Brain microvascular endothelial cell (primary cell): Measurements from ENCODE around the gene EPG5.

Source experiments
- DNase-seq: peaks from one replicate; pipeline ENCODE4 v3.0.0-alpha.2; 2020
- H3K27ac ChIP-seq: fragments of 250-450 bp; sonication (Bioruptor Pico); 2 replicates; pipeline ENCODE4 v1.5.1; 2020; ENCODE audit warnings: mild to moderate bottlenecking, moderate library complexity
- H3K27me3 ChIP-seq: fragments of 250-450 bp; sonication (Bioruptor Pico); replicated peaks from 2 replicates; pipeline ENCODE4 v1.5.1; 2020; ENCODE audit warnings: mild to moderate bottlenecking
- H3K36me3 ChIP-seq: fragments of 250-450 bp; sonication (Bioruptor Pico); replicated peaks from 2 replicates; pipeline ENCODE4 v1.5.1; 2020; ENCODE audit warnings: mild to moderate bottlenecking
- H3K4me3 ChIP-seq: 2 replicates; pipeline ENCODE4 v1.5.1; 2011; ENCODE audit warnings: low read depth, mild to moderate bottlenecking, control low read depth, low read length, moderate library complexity
- CTCF ChIP-seq: IDR thresholded peaks from 2 replicates; pipeline ENCODE4 v1.5.1; 2011; ENCODE audit warnings: low read depth, mild to moderate bottlenecking, moderate library complexity, low read length, control low read depth, inconsistent platforms; ENCODE audit errors: missing control alignments
- in situ Hi-C: cut with HindIII; loops from 2 replicates; pipeline ENCODE4 v1.10.0; 2017; ENCODE audit warnings: low sequenced_read_pairs, low pct_ligation_motif_present

Gene EPG5

GRCh38 chr18:45879681-45880655 is 87.2 kb downstream of the EPG5 start:
- H3K36me3 ChIP-seq = peaks cover 45% of the 10 kb centered on the region
- no peak overlapping the region for H3K27ac ChIP-seq
- TF ChIP-seq CTCF = peak; percentile 100
- in situ Hi-C loops = no loop called here
- no peaks in the 10 kb centered on the region for H3K27me3 ChIP-seq
- peak; percentile 47 for DNase-seq
- no peak overlapping the region for H3K4me3 ChIP-seq

GRCh38 chr18:45877403-45877802 is 89.7 kb downstream of the EPG5 start:
- Histone ChIP-seq H3K4me3 (no peak overlapping the region), H3K36me3 (peaks cover 48% of the 10 kb centered on the region), H3K27ac (no peak overlapping the region), H3K27me3 (no peaks in the 10 kb centered on the region)
- in situ Hi-C loops = no loop called here
- no peak for TF ChIP-seq CTCF
- DNase-seq = no peak

GRCh38 chr18:45876161-45876560 is 91.0 kb downstream of the EPG5 start:
- H3K36me3 ChIP-seq = peaks cover 45% of the 10 kb centered on the region
- in situ Hi-C loops = no loop called here
- H3K4me3 ChIP-seq = no peak overlapping the region

DNA sequence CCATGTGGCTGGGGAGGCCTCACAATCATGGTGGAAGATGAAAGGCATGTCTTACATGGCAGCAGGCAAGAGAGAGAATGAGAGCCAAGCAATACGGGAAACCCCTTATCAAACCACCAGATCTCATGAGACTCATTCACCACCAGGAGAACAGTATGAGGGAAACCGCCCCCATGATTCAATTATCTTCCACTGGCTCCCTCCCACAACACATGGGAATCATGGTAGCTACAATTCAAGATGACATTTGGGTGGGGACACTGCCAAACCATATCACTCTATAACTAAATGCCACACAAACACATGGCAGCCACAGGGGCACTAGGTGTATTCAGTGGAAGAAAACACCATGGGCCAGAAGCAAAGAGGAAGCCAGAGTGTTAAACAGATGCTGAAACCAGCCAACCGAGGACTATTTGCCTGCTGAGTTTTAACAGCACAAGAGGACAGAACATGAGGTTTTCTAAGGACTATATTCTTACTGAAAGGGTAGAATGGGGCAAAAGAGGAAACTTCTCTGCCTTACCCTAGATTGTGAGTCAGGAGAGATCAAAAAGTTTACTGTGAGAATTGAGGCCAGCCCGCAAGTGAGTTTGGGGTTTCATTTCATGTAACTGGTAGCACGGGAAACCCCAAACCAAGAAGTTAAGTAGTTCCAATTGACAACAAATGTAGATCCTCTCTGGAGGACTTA is 92.5 kb downstream of the EPG5 start:
- Histone ChIP-seq H3K36me3 (peaks cover 46% of the 10 kb centered on the region), H3K27ac (no peak overlapping the region), H3K4me3 (no peak overlapping the region), H3K27me3 (no peaks in the 10 kb centered on the region)
- in situ Hi-C loops = no loop called here
- peak; percentile 42 for DNase-seq
- TF ChIP-seq CTCF = no peak

More at GRCh38 chr18:45876161-45876560, 91.0 kb downstream of the EPG5 start:
- H3K27me3 ChIP-seq = no peaks in the 10 kb centered on the region
- no peak for TF ChIP-seq CTCF
- no peak for DNase-seq
- H3K27ac ChIP-seq = no peak overlapping the region

- peaks cover 49% of the 10 kb centered on the region for H3K36me3 ChIP-seq
- no peak for DNase-seq
- no peak overlapping the region for H3K27ac ChIP-seq
- in situ Hi-C loops = no loop called here
- no peaks in the 10 kb centered on the region for H3K27me3 ChIP-seq
- TF ChIP-seq CTCF = no peak
- no peak overlapping the region for H3K4me3 ChIP-seq
Measured at GRCh38 chr18:45871431-45872084, 95.6 kb downstream of the EPG5 start.
